ENCODE measurements around the gene DAG1.

The DAG1 gene

GRCh38 chr3:49469936-49470713 is at the start of gene DAG1:
DAG1 (plus strand) TSS chr3:49470267; CDS start chr3:49510535, 40,268 bp downstream.
- peak; percentile 86 for ATAC-seq
- TF ChIP-seq SNAI2 (CRISPR knock-in tag; IDR thresholded peaks at IDR 0.05) (peak; percentile 88; the same call in 1 of the 2 replicates), BACH2 (CRISPR knock-in tag; IDR thresholded peaks at IDR 0.05; ENCODE audit: borderline replicate concordance) (no peak), CSDC2 (CRISPR knock-in tag; IDR thresholded peaks at IDR 0.05) (0 out of 2 replicates have a peak, but pooled peaks have one; percentile 47)

GRCh38 chr3:49421890-49422378 is 48.1 kb upstream of the DAG1 start:
- ATAC-seq, result no peak; the same call in 2 of the 3 replicates
- TF ChIP-seq ZNF70 (CRISPR knock-in tag; IDR thresholded peaks at IDR 0.05) (no peak), CREB5 (CRISPR knock-in tag; IDR thresholded peaks at IDR 0.05; ENCODE audit: low read depth) (no peak), ZNF565 (CRISPR knock-in tag; conservative IDR thresholded peaks at IDR 0.05; ENCODE audit: low read depth) (no peak), ZFP3 (CRISPR knock-in tag; IDR thresholded peaks at IDR 0.05) (no peak), ISL1 (CRISPR knock-in tag; IDR thresholded peaks at IDR 0.05) (no peak), ZC3H10 (CRISPR knock-in tag; IDR thresholded peaks at IDR 0.05) (no peak), POU6F1 (CRISPR knock-in tag; IDR thresholded peaks at IDR 0.05; ENCODE audit: borderline replicate concordance, low read depth) (no peak), ARNTL (CRISPR knock-in tag; IDR thresholded peaks at IDR 0.05; ENCODE audit: borderline replicate concordance, low read depth) (no peak)

GRCh38 chr3:49422379-49423248 is 47.5 kb upstream of the DAG1 start, which contains the start of gene AMT:
AMT (minus strand) TSS chr3:49422473; CDS start chr3:49422450, 23 bp downstream.
- no peak for TF ChIP-seq ZFP30 (CRISPR knock-in tag; IDR thresholded peaks at IDR 0.05)
- TF ChIP-seq CREB5 (CRISPR knock-in tag; IDR thresholded peaks at IDR 0.05; ENCODE audit: low read depth), result no peak
- TF ChIP-seq CSRNP3 (CRISPR knock-in tag; IDR thresholded peaks at IDR 0.05), result no peak
- no peak for TF ChIP-seq ZFP3 (CRISPR knock-in tag; IDR thresholded peaks at IDR 0.05)
- no peak for TF ChIP-seq RARB (CRISPR knock-in tag; IDR thresholded peaks at IDR 0.05)
- TF ChIP-seq PPARA (CRISPR knock-in tag; IDR thresholded peaks at IDR 0.05; ENCODE audit: borderline replicate concordance), result no peak
- no peak for TF ChIP-seq TSHZ2 (CRISPR knock-in tag; IDR thresholded peaks at IDR 0.05)
- TF ChIP-seq TOX (CRISPR knock-in tag; IDR thresholded peaks at IDR 0.05; ENCODE audit: borderline replicate concordance), result no peak
- TF ChIP-seq PATZ1 (CRISPR knock-in tag; IDR thresholded peaks at IDR 0.05; ENCODE audit: borderline replicate concordance), result no peak
- no peak for TF ChIP-seq SNAI2 (CRISPR knock-in tag; IDR thresholded peaks at IDR 0.05)
- no peak for TF ChIP-seq POU6F1 (CRISPR knock-in tag; IDR thresholded peaks at IDR 0.05; ENCODE audit: borderline replicate concordance, low read depth)
- peak; percentile 21 for ATAC-seq
